HepG2 (cell line): ENCODE results near the gene LSM8. TPM values are rescaled to one million over a fixed set of nuclear protein-coding genes. Genes with fewer than 3 reads are reported as not detected.
A peak's percentile ranks its signal among the peaks of the same experiment; 100 is the strongest.

Experiments used
- CHD2 ChIP-seq: IDR thresholded peaks from 2 replicates; pipeline ENCODE4 v1.6.1; 2011; ENCODE audit warnings: low read depth, low read length, improper control_type of control experiment
- CREB3 ChIP-seq: sonication (generic); formaldehyde crosslinking; IDR thresholded peaks from 2 replicates; pipeline ENCODE4 v1.5.0; 2020; ENCODE audit warnings: missing genetic modification reagents
- HDAC2 ChIP-seq: sonication (generic); formaldehyde crosslinking; IDR thresholded peaks from 2 replicates; pipeline ENCODE4 v1.4.0; 2020; ENCODE audit warnings: missing genetic modification reagents
- HNF1B ChIP-seq: sonication (generic); formaldehyde crosslinking; IDR thresholded peaks from 2 replicates; pipeline ENCODE4 v1.5.1; 2020; ENCODE audit warnings: mild to moderate bottlenecking, moderate library complexity, missing genetic modification reagents
- KLF11 ChIP-seq: IDR thresholded peaks from 2 replicates; pipeline ENCODE4 v1.6.1; 2016; ENCODE audit warnings: missing compliant biosample characterization
- MIER3 ChIP-seq: IDR thresholded peaks from 2 replicates; pipeline ENCODE4 v1.6.1; 2016; ENCODE audit warnings: missing compliant biosample characterization, borderline replicate concordance
- MIXL1 ChIP-seq: IDR thresholded peaks from 2 replicates; pipeline ENCODE4 v1.6.1; 2016
- POLR2G ChIP-seq: fragments of 200-400 bp; formaldehyde crosslinking; IDR thresholded peaks from 2 replicates; pipeline ENCODE4 v1.6.1; 2018; ENCODE audit warnings: mild to moderate bottlenecking, low read depth, low read length, moderate library complexity
- RBM39 ChIP-seq: fragments of 200-400 bp; formaldehyde crosslinking; IDR thresholded peaks from one replicate; pipeline ENCODE4 v1.6.1; 2018; ENCODE audit warnings: antibody characterized with exemption, mild to moderate bottlenecking, low read depth, low read length; ENCODE audit not compliant: poor library complexity, severe bottlenecking
- RFX3 ChIP-seq: IDR thresholded peaks from 2 replicates; pipeline ENCODE4 v1.6.1; 2016; ENCODE audit warnings: missing biosample characterization, missing genetic modification reagents
- RFX5 ChIP-seq: IDR thresholded peaks from 2 replicates; pipeline ENCODE4 v1.6.1; 2011; ENCODE audit warnings: low read depth, low read length, improper control_type of control experiment
- RNF219 ChIP-seq: sonication (generic); formaldehyde crosslinking; IDR thresholded peaks from 2 replicates; pipeline ENCODE4 v1.5.0; 2020; ENCODE audit warnings: mild to moderate bottlenecking, missing genetic modification reagents
- TAF15 ChIP-seq: fragments of 200-400 bp; formaldehyde crosslinking; IDR thresholded peaks from one replicate; pipeline ENCODE4 v1.6.1; 2018; ENCODE audit warnings: mild to moderate bottlenecking, low read depth, low read length; ENCODE audit not compliant: poor library complexity, severe bottlenecking
- TBX2 ChIP-seq: sonication (generic); formaldehyde crosslinking; IDR thresholded peaks from 2 replicates; pipeline ENCODE4 v1.5.0; 2020; ENCODE audit warnings: missing genetic modification reagents, mild to moderate bottlenecking, borderline replicate concordance
- TFAP4 ChIP-seq: sonication (generic); IDR thresholded peaks from 2 replicates; pipeline ENCODE4 v1.6.1; 2016; ENCODE audit warnings: low read depth, borderline replicate concordance
- TRIM24 ChIP-seq: sonication (generic); formaldehyde crosslinking; IDR thresholded peaks from 2 replicates; pipeline ENCODE4 v1.8.0; 2022; ENCODE audit warnings: mild to moderate bottlenecking, missing genetic modification reagents
- U2AF1 ChIP-seq: fragments of 200-400 bp; formaldehyde crosslinking; optimal IDR thresholded peaks from 2 replicates; pipeline ENCODE3; 2017; ENCODE audit warnings: mild to moderate bottlenecking, low read depth, low read length
- ZNF205 ChIP-seq: IDR thresholded peaks from 2 replicates; pipeline ENCODE4 v1.6.1; 2018; ENCODE audit warnings: missing biosample characterization, missing genetic modification reagents
- ZNF414 ChIP-seq: sonication (generic); formaldehyde crosslinking; IDR thresholded peaks from 2 replicates; pipeline ENCODE4 v1.5.0; 2020; ENCODE audit warnings: missing genetic modification reagents
- ZNF552 ChIP-seq: sonication (generic); formaldehyde crosslinking; IDR thresholded peaks from 2 replicates; pipeline ENCODE4 v1.9.0; 2022; ENCODE audit warnings: missing genetic modification reagents, mild to moderate bottlenecking, borderline replicate concordance
- ZNF768 ChIP-seq: sonication (generic); formaldehyde crosslinking; IDR thresholded peaks from 2 replicates; pipeline ENCODE4 v1.4.0; 2020; ENCODE audit warnings: missing genetic modification reagents
- ZNF816 ChIP-seq: sonication (generic); formaldehyde crosslinking; IDR thresholded peaks from 2 replicates; pipeline ENCODE4 v1.8.0; 2022; ENCODE audit warnings: missing genetic modification reagents, mild to moderate bottlenecking, borderline replicate concordance
- ZSCAN20 ChIP-seq: sonication (generic); formaldehyde crosslinking; IDR thresholded peaks from 2 replicates; pipeline ENCODE4 v1.4.0; 2020; ENCODE audit warnings: missing genetic modification reagents, mild to moderate bottlenecking, borderline replicate concordance
- polyA plus RNA-seq, 8 experiments: library from polyadenylated mRNA; depleted of rRNA in 3 of 8; stranded (reverse) in 7 of 8; unstranded in 1 of 8; fragments of >200 nt; fragmentation: Illumina TruSeq in 4 of 8; extraction: Trizol in 4 of 8; gene quantifications; 2 replicates each; pipeline versions ENCODE4 v1.2.1 to v1.2.3, GENCODE V29; 2011 to 2016; ENCODE audit warnings: low read depth in 4 of 8, missing spikeins in 1 of 8, mixed read lengths in 1 of 8; ENCODE audit not compliant: insufficient read depth in 1 of 8
- total RNA-seq, 5 experiments: library from RNA; depleted of rRNA; stranded (reverse); fragments of >200 nt; fragmentation: Illumina TruSeq; extraction: Trizol; gene quantifications; 2 replicates each; pipeline ENCODE4 v1.2.3, GENCODE V29; 2016; ENCODE audit warnings: low read depth in 1 of 5

Gene LSM8
- total and polyA plus RNA-seq, 2 of the 13 experiments (the other 11 are each of a cell fraction or from before 2014, with no cell fraction given), result 44.3 to 67.3 TPM

- no peak for TF ChIP-seq RFX3 (CRISPR knock-in tag)
- TF ChIP-seq MIER3, result 0 out of 2 replicates have a peak, but pooled peaks have one; percentile 19
- TF ChIP-seq HNF1B (CRISPR knock-in tag), result peak; percentile 83
- peak; percentile 62; the same call in 1 of the 2 replicates for TF ChIP-seq ZNF205 (CRISPR knock-in tag)
- TF ChIP-seq TAF15, result no peak
- no peak; the same call in 1 of the 2 replicates for TF ChIP-seq TFAP4
- TF ChIP-seq MIXL1 (CRISPR knock-in tag), result peak; percentile 38; the same call in 1 of the 2 replicates
- TF ChIP-seq HDAC2 (CRISPR knock-in tag), result 0 out of 2 replicates have a peak, but pooled peaks have one; percentile 50
- TF ChIP-seq CREB3, result 0 out of 2 replicates have a peak, but pooled peaks have one; percentile 64
- peak; percentile 90 for TF ChIP-seq RBM39
- TF ChIP-seq POLR2G, result peak; percentile 91
- peak; percentile 76; the same call in 1 of the 2 replicates for TF ChIP-seq ZNF768 (CRISPR knock-in tag)
- TF ChIP-seq KLF11 (CRISPR knock-in tag), result no peak
- peak; percentile 94 for TF ChIP-seq CHD2
- TF ChIP-seq RNF219 (CRISPR knock-in tag), result no peak
- peak; percentile 93 for TF ChIP-seq U2AF1
- peak; percentile 43; the same call in 1 of the 2 replicates for TF ChIP-seq TBX2 (CRISPR knock-in tag)
- TF ChIP-seq RFX5, result no peak
- TF ChIP-seq ZNF414, result no peak
- TF ChIP-seq ZNF816, result peak; percentile 80; the same call in 1 of the 2 replicates
- no peak for TF ChIP-seq ZNF552 (CRISPR knock-in tag)
- TF ChIP-seq TRIM24, result no peak
- TF ChIP-seq ZSCAN20, result no peak
These were observed at the start of gene LSM8 (continued) for GRCh38 chr7:118183786-118184564.
